Tibial nerve (tissue), 4 donors: ENCODE data around the gene SERTAD4.

Experiments used
- CTCF ChIP-seq, 5 experiments: fragments of 200-600 bp in 3 of 5; fragments of 450-650 bp in 2 of 5; sonication (generic) in 3 of 5; IDR thresholded peaks; one replicate each; pipeline ENCODE4 v1.5.1; 2016 to 2019; ENCODE audit warnings: antibody characterized with exemption in 5 of 5, mild to moderate bottlenecking in 3 of 5, moderate library complexity in 2 of 5
- EP300 ChIP-seq, 2 donors: sonication (generic); formaldehyde crosslinking; IDR thresholded peaks; one replicate each; pipeline ENCODE4 v1.6.1; 2017; ENCODE audit warnings: antibody characterized with exemption in 2 of 2, mild to moderate bottlenecking in 1 of 2
- POLR2A ChIP-seq, 2 donors: fragments of 450-650 bp; IDR thresholded peaks; one replicate each; pipeline ENCODE4 v1.6.1; 2017; ENCODE audit warnings: antibody characterized with exemption in 2 of 2, mild to moderate bottlenecking in 2 of 2, moderate library complexity in 2 of 2

GRCh38 chr1:210293171-210293607, 60.6 kb downstream of the SERTAD4 start:
- TF ChIP-seq CTCF (IDR thresholded peaks at IDR 0.05), result no peak
- TF ChIP-seq POLR2A (IDR thresholded peaks at IDR 0.05), result no peak
- peak in 1 of 2 donors; percentile 12 for TF ChIP-seq EP300 (IDR thresholded peaks at IDR 0.05)
